Measurements from ENCODE around the gene NOL6.

NOL6 gene

GRCh38 chr9:33465596-33466564 lies 7.8 kb downstream of the NOL6 start:
- TF ChIP-seq ESRRG (CRISPR knock-in tag; IDR thresholded peaks at IDR 0.05): no peak
- TF ChIP-seq, protein P1, sequence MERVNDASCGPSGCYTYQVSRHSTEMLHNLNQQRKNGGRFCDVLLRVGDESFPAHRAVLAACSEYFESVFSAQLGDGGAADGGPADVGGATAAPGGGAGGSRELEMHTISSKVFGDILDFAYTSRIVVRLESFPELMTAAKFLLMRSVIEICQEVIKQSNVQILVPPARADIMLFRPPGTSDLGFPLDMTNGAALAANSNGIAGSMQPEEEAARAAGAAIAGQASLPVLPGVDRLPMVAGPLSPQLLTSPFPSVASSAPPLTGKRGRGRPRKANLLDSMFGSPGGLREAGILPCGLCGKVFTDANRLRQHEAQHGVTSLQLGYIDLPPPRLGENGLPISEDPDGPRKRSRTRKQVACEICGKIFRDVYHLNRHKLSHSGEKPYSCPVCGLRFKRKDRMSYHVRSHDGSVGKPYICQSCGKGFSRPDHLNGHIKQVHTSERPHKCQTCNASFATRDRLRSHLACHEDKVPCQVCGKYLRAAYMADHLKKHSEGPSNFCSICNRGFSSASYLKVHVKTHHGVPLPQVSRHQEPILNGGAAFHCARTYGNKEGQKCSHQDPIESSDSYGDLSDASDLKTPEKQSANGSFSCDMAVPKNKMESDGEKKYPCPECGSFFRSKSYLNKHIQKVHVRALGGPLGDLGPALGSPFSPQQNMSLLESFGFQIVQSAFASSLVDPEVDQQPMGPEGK (CRISPR knock-in tag; IDR thresholded peaks at IDR 0.05; ENCODE audit: borderline replicate concordance): no peak
- no peak for TF ChIP-seq OSR1 (CRISPR knock-in tag; IDR thresholded peaks at IDR 0.05)
- no peak for TF ChIP-seq ZFP30 (CRISPR knock-in tag; IDR thresholded peaks at IDR 0.05)
- TF ChIP-seq, protein P2, sequence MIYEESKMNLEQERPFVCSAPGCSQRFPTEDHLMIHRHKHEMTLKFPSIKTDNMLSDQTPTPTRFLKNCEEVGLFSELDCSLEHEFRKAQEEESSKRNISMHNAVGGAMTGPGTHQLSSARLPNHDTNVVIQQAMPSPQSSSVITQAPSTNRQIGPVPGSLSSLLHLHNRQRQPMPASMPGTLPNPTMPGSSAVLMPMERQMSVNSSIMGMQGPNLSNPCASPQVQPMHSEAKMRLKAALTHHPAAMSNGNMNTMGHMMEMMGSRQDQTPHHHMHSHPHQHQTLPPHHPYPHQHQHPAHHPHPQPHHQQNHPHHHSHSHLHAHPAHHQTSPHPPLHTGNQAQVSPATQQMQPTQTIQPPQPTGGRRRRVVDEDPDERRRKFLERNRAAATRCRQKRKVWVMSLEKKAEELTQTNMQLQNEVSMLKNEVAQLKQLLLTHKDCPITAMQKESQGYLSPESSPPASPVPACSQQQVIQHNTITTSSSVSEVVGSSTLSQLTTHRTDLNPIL (CRISPR knock-in tag; IDR thresholded peaks at IDR 0.05; ENCODE audit: low read depth): no peak
- no peak for TF ChIP-seq TSHZ2 (CRISPR knock-in tag; IDR thresholded peaks at IDR 0.05)
- TF ChIP-seq ARNTL (CRISPR knock-in tag; IDR thresholded peaks at IDR 0.05; ENCODE audit: borderline replicate concordance, low read depth): no peak
- no peak for TF ChIP-seq SNAI2 (CRISPR knock-in tag; IDR thresholded peaks at IDR 0.05)
- no peak for TF ChIP-seq ISL1 (CRISPR knock-in tag; IDR thresholded peaks at IDR 0.05)
- TF ChIP-seq PPARA (CRISPR knock-in tag; IDR thresholded peaks at IDR 0.05; ENCODE audit: borderline replicate concordance): no peak
- no peak for ATAC-seq

DNA sequence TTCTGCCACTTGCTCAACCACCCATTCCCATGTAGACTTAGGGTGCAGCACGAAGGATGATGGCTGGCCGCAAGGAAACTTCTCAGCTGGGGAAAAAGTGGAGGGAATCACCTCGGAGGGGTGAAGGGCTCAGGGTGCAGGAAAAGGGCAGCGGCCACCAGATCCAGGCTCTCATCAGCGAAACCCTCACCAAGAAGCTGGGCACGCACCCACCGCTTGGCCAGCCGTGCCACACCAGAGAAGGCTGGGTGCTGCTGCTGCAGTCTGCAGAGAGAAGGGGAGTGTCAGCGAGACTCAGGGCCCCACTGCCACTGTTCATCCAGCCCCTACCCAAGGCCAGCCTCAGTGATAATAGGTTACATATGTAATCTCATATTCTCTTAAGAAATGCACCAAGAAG lies 8.6 kb downstream of the NOL6 start:
- ATAC-seq: no peak
- TF ChIP-seq RARB (CRISPR knock-in tag; IDR thresholded peaks at IDR 0.05) (no peak), ZNF565 (CRISPR knock-in tag; conservative IDR thresholded peaks at IDR 0.05; ENCODE audit: low read depth) (no peak), CSDC2 (CRISPR knock-in tag; IDR thresholded peaks at IDR 0.05) (no peak), OSR1 (CRISPR knock-in tag; IDR thresholded peaks at IDR 0.05) (no peak), ZC3H10 (CRISPR knock-in tag; IDR thresholded peaks at IDR 0.05) (no peak), TCF4 (CRISPR knock-in tag; IDR thresholded peaks at IDR 0.05; ENCODE audit: borderline replicate concordance) (no peak), PPARA (CRISPR knock-in tag; IDR thresholded peaks at IDR 0.05; ENCODE audit: borderline replicate concordance) (no peak), ESRRG (CRISPR knock-in tag; IDR thresholded peaks at IDR 0.05) (no peak), ZFP3 (CRISPR knock-in tag; IDR thresholded peaks at IDR 0.05) (no peak), TSHZ2 (CRISPR knock-in tag; IDR thresholded peaks at IDR 0.05) (no peak), SNAI2 (CRISPR knock-in tag; IDR thresholded peaks at IDR 0.05) (no peak), TOX (CRISPR knock-in tag; IDR thresholded peaks at IDR 0.05; ENCODE audit: borderline replicate concordance) (no peak), ZNF70 (CRISPR knock-in tag; IDR thresholded peaks at IDR 0.05) (no peak), BACH2 (CRISPR knock-in tag; IDR thresholded peaks at IDR 0.05; ENCODE audit: borderline replicate concordance) (no peak)
- TF ChIP-seq, protein P3, sequence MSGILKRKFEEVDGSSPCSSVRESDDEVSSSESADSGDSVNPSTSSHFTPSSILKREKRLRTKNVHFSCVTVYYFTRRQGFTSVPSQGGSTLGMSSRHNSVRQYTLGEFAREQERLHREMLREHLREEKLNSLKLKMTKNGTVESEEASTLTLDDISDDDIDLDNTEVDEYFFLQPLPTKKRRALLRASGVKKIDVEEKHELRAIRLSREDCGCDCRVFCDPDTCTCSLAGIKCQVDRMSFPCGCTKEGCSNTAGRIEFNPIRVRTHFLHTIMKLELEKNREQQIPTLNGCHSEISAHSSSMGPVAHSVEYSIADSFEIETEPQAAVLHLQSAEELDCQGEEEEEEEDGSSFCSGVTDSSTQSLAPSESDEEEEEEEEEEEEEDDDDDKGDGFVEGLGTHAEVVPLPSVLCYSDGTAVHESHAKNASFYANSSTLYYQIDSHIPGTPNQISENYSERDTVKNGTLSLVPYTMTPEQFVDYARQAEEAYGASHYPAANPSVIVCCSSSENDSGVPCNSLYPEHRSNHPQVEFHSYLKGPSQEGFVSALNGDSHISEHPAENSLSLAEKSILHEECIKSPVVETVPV (CRISPR knock-in tag; IDR thresholded peaks at IDR 0.05): no peak
- TF ChIP-seq, protein P4, sequence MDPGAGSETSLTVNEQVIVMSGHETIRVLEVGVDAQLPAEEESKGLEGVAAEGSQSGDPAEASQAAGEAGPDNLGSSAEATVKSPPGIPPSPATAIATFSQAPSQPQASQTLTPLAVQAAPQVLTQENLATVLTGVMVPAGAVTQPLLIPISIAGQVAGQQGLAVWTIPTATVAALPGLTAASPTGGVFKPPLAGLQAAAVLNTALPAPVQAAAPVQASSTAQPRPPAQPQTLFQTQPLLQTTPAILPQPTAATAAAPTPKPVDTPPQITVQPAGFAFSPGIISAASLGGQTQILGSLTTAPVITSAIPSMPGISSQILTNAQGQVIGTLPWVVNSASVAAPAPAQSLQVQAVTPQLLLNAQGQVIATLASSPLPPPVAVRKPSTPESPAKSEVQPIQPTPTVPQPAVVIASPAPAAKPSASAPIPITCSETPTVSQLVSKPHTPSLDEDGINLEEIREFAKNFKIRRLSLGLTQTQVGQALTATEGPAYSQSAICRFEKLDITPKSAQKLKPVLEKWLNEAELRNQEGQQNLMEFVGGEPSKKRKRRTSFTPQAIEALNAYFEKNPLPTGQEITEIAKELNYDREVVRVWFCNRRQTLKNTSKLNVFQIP (CRISPR knock-in tag; IDR thresholded peaks at IDR 0.05; ENCODE audit: borderline replicate concordance, low read depth): no peak
- TF ChIP-seq, protein P1 (CRISPR knock-in tag; IDR thresholded peaks at IDR 0.05; ENCODE audit: borderline replicate concordance): no peak
- TF ChIP-seq, protein P2 (CRISPR knock-in tag; IDR thresholded peaks at IDR 0.05; ENCODE audit: low read depth): no peak

Data from SK-N-SH treated with all-trans-retinoic acid at 6 μM for 48 hours (cell line).